Upper lobe of left lung (tissue), 4 donors: ENCODE data around the gene EPS8.

Source experiments
- CTCF ChIP-seq, 6 experiments: fragments of 450-650 bp in 4 of 6; fragments of 200-600 bp in 2 of 6; sonication (generic) in 2 of 6; IDR thresholded peaks; one replicate each; pipeline ENCODE4 v1.5.1; 2016 to 2019; ENCODE audit warnings: antibody characterized with exemption in 6 of 6
- POLR2A ChIP-seq, 4 donors: fragments of 450-650 bp; IDR thresholded peaks; one replicate each; pipeline ENCODE4 v1.5.1; 2016 to 2017; ENCODE audit warnings: antibody characterized with exemption in 4 of 4, mild to moderate bottlenecking in 2 of 4

- TF ChIP-seq CTCF (IDR thresholded peaks at IDR 0.05), result no peak
- TF ChIP-seq POLR2A (IDR thresholded peaks at IDR 0.05), result no peak
Observed at GRCh38 chr12:15591811-15592210, 197.4 kb downstream of the EPS8 start.
